Cardiac fibroblast (primary cell): Measurements from ENCODE around the gene FAM161B.

ENCODE experiments used
- DNase-seq, 2 donors: peaks; one replicate each; pipeline versions ENCODE4 v3.0.0 to v3.0.0-alpha.2; 2010; ENCODE audit warnings: low read depth in 2 of 2
- H3K4me3 ChIP-seq, 2 donors: replicated peaks in 1 of 2; 1 replicate in 1 of 2; 2 replicates in 1 of 2; pipeline ENCODE4 v1.5.1; 2011; ENCODE audit warnings: low read depth in 2 of 2, low read length in 2 of 2, mild to moderate bottlenecking in 2 of 2, moderate library complexity in 1 of 2
- TF ChIP-seq, protein P1 (sequence below): IDR thresholded peaks from one replicate; pipeline ENCODE4 v1.5.1; 2011; ENCODE audit warnings: low read depth, mild to moderate bottlenecking, low read length, inconsistent platforms

Gene FAM161B

DNA sequence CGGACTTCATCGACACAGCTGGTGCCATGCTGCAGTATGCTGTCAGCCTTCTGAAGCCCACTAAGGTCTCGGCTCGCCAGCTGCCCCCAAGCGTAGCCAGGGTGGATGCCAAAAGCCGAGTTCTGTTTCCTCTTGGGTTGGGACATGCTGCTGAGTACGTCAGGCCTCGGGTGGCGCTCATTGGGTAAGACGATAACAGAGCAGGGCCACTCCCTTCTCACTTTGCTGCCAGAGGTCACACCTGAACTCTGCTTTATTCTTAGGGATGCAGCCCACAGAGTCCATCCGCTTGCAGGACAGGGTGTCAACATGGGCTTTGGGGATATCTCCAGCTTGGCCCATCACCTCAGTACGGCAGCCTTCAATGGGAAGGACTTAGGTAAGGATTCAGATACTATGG lies 11.3 kb upstream of the FAM161B start:
- no peak for DNase-seq
- H3K4me3 ChIP-seq, result no peak overlapping the region
- TF ChIP-seq, protein P1, sequence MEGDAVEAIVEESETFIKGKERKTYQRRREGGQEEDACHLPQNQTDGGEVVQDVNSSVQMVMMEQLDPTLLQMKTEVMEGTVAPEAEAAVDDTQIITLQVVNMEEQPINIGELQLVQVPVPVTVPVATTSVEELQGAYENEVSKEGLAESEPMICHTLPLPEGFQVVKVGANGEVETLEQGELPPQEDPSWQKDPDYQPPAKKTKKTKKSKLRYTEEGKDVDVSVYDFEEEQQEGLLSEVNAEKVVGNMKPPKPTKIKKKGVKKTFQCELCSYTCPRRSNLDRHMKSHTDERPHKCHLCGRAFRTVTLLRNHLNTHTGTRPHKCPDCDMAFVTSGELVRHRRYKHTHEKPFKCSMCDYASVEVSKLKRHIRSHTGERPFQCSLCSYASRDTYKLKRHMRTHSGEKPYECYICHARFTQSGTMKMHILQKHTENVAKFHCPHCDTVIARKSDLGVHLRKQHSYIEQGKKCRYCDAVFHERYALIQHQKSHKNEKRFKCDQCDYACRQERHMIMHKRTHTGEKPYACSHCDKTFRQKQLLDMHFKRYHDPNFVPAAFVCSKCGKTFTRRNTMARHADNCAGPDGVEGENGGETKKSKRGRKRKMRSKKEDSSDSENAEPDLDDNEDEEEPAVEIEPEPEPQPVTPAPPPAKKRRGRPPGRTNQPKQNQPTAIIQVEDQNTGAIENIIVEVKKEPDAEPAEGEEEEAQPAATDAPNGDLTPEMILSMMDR, result no peak

DNA sequence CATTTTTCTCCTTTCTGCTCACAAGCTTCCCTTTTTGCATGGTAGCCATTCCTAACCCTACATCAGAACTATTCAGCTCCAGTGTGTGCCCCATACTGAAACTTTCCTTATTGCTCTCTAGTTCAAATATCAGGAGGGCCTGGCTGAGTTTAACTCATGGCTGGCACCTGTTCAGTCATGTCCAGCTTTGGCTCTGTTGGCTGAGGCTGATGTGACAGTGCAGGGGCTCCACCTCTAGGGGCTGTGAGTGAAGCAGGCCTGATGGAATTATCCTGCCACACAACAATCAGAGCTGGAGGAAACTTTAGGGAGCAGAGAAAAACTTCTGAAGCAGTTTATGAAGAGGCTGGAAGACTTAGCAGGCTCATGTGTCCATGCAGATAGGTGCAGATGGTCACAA lies 8.7 kb upstream of the FAM161B start:
- TF ChIP-seq, protein P1, result no peak
- no peak for DNase-seq
- H3K4me3 ChIP-seq, result no peak overlapping the region

DNA sequence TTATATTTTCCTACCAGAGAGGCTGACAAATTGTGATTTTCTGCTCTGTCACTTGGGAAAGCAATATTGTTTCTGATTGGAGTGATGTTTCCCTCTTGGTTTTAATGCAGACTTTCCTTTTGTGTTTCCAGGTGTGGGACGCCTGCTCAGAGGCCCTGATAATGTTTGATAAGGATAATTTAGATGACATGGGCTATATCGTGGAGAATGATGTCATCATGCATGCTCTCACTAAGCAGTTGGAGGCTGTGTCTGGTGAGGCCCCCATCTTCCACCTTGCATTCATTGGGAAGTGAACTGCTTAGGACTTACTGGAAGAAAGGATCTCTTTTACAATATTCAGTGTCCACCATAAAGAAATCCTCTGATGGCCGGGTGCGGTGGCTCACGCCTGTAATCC lies 5.8 kb upstream of the FAM161B start:
- no peak for DNase-seq
- TF ChIP-seq, protein P1, result no peak
- no peak overlapping the region for H3K4me3 ChIP-seq

DNA sequence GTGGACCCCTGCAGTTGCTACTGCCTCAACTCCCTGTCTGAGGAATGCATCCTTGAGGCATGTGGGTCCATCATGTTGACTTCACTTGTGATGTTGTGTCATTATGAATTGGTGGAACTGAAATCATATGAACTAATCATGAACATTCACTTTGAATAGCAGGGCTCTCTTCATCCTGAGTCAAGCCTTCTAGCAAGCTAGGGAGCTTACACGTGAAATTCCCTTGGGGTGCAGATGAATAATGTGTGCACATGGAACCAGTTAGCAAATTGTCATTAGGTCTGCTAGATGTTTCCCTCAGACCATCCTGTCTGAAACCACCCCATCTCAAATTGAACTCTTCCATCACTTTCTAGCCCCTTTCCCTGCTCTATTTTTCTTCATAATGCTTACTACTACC lies 3.8 kb upstream of the FAM161B start:
- TF ChIP-seq, protein P1, result no peak
- peak in 1 of 2 donors; percentile 43 for DNase-seq
- H3K4me3 ChIP-seq, result no peak overlapping the region

DNA sequence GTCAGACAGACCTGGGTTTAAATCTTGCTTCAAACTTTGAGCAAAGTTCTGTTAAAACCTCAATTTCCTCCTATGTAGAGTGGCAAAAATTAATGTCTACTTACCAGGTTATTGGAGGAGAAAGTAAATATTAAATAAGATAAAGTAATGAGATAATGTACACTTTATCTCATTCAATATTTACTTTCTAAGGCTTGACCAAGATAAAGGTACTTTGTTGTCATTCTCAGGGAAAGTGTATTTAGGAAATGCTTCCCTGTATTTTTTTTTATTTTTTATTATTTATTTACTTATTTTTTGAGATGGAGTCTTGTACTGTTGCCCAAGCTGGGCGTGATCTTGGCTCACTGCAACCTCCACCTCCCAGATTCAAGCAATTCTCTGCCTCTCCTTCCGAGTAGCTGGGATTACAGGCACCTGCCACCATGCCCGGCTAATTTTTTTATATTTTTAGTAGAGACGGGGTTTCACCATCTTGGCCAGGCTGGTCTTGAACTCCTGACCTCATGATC lies 4.7 kb downstream of the FAM161B start:
- TF ChIP-seq, protein P1, result no peak
- DNase-seq, result no peak
- no peak overlapping the region for H3K4me3 ChIP-seq

DNA sequence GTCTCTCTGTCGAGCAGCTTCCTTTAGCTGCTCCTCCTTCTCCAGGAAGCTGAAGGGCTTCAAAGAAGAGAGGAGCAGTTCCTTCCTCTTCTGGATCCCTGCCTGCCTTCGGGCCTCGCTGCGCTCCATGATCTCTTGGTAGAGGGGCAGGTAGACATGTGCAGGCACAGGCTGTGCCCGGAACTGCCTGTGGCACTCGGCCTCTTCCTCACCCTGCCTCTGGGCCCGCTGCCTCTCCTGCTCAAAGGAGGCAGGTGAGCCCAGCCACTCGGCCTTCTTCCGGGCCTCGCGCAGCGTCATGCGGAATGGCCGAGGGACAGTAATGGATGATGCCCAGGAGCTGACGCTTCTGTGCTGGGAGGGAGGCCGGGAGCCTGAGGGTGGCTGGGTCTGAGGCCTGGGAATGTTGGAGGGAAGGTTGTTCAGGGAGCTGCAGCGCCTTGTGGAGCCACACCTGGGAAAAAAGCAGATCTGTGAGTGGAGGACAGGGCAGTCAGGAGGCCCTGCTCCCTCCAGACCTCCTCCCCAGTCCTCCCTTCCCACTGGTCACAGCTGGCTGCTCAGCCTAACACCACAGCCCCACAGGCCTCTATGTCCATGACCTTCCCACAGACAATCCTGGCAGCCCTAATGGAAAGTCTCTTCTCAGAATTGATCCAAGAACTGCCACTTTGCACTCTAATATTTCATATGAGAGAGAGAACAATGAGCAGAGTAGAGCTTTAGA lies 5.3 kb downstream of the FAM161B start:
- H3K4me3 ChIP-seq, result no peak overlapping the region
- TF ChIP-seq, protein P1, result no peak
- no peak for DNase-seq

DNA sequence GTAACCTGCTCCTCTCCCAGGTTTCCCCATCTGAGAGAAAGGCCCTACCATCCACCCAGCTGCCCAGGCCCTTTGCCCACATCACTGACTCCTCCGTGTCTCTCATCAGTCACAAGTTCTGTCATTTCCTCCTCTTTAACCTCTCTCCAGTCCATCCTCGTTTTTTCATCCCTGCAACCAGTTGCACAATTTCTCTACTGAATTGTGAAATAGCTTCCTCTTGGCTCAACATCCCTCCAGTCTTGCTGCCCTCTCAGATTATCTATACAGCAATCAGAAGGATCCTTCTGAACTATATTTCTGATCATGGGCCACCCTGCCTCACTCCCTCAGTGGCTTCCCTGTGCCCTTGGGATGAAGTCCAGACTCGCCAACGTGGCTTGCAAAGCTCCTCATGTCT lies 6.8 kb downstream of the FAM161B start:
- no peak overlapping the region for H3K4me3 ChIP-seq
- peak; percentile 80 to 84 for DNase-seq
- TF ChIP-seq, protein P1, result no peak
